GM21737 (cell line): Measurements from ENCODE around the gene CCL27.
"Not testable (repeated sequence)": the region's sequence is repeated elsewhere in the genome, so short reads cannot be mapped to it uniquely, and the experiment has no call there.

Experiments used
- ATAC-seq: cut with Tn5 transposase; IDR thresholded peaks from one replicate; pipeline ENCODE4 v1.9.1; 2021; ENCODE audit warnings: mild to moderate bottlenecking, moderate library complexity; ENCODE audit not compliant: unreplicated experiment

CCL27 gene

GRCh38 chr9:34651876-34652601 is 10.4 kb downstream of the CCL27 start, which contains the start of gene IL11RA:
TSS of gene IL11RA (plus strand) at chr9:34652185. CDS start at chr9:34655218, 3,033 bp downstream.
- no peak for ATAC-seq

- no peak for ATAC-seq
Measured at GRCh38 chr9:34651321-34651720, 11.1 kb downstream of the CCL27 start.

- ATAC-seq, result no peak
Measured at GRCh38 chr9:34650816-34651215, 11.6 kb downstream of the CCL27 start.

- no peak for ATAC-seq
Measured at GRCh38 chr9:34648673-34649072, 13.8 kb downstream of the CCL27 start.

- ATAC-seq, result no peak
Measured at GRCh38 chr9:34647651-34648050, 14.8 kb downstream of the CCL27 start.

- no peak for ATAC-seq
Measured at GRCh38 chr9:34647084-34647403, 15.4 kb downstream of the CCL27 start.

GRCh38 chr9:34646211-34647083 is 16.0 kb downstream of the CCL27 start, which contains the start of gene GALT:
TSS of gene GALT (plus strand) at chr9:34646675. CDS start at chr9:34646705, 30 bp downstream.
- peak; percentile 89 for ATAC-seq

GRCh38 chr9:34644766-34645314 is 17.6 kb downstream of the CCL27 start:
- no peak for ATAC-seq

GRCh38 chr9:34642679-34643078 is 19.8 kb downstream of the CCL27 start:
- ATAC-seq, result no peak

GRCh38 chr9:34639322-34639721 is 23.1 kb downstream of the CCL27 start:
- not testable (repeated sequence) for ATAC-seq

- ATAC-seq, result no peak
Measured at GRCh38 chr9:34638138-34638445, 24.4 kb downstream of the CCL27 start.

GRCh38 chr9:34637356-34638137 is 24.9 kb downstream of the CCL27 start, which contains the start of gene SIGMAR1:
TSS of gene SIGMAR1 (minus strand) at chr9:34637787. CDS start at chr9:34637697, 90 bp downstream.
- ATAC-seq, result peak; percentile 90

- ATAC-seq, result no peak
Measured at GRCh38 chr9:34636791-34637355, 25.6 kb downstream of the CCL27 start.

- ATAC-seq, result no peak
Measured at GRCh38 chr9:34635556-34635955, 26.9 kb downstream of the CCL27 start.

GRCh38 chr9:34634551-34635248 is 27.8 kb downstream of the CCL27 start:
- no peak for ATAC-seq

- ATAC-seq, result peak; percentile 35
Measured at GRCh38 chr9:34633851-34634550, 28.5 kb downstream of the CCL27 start.

GRCh38 chr9:34633166-34633565 is 29.3 kb downstream of the CCL27 start:
- ATAC-seq, result no peak

- no peak for ATAC-seq
Measured at GRCh38 chr9:34630402-34631154, 31.9 kb downstream of the CCL27 start.

GRCh38 chr9:34629491-34629808 is 33.0 kb downstream of the CCL27 start:
- ATAC-seq, result no peak
